SK-N-SH treated with all-trans-retinoic acid at 6 μM for 48 hours (cell line): ENCODE data around the gene ESPL1.

Experiments used
- ARNTL ChIP-seq: fragments of 450-650 bp; formaldehyde crosslinking; IDR thresholded peaks from 2 replicates; pipeline ENCODE4 v1.5.0; 2020; ENCODE audit warnings: low read depth, mild to moderate bottlenecking, moderate library complexity, borderline replicate concordance
- OSR1 ChIP-seq: fragments of 250-450 bp; sonication (Bioruptor Pico); IDR thresholded peaks from 2 replicates; pipeline ENCODE4 v1.8.0; 2022; ENCODE audit warnings: moderate library complexity, mild to moderate bottlenecking, inconsistent platforms
- RARB ChIP-seq: fragments of 250-450 bp; sonication (Bioruptor Pico); IDR thresholded peaks from 2 replicates; pipeline ENCODE4 v1.8.0; 2021; ENCODE audit warnings: mild to moderate bottlenecking, moderate library complexity

GRCh38 chr12:53233671-53234121 lies 34.4 kb upstream of the ESPL1 start:
- TF ChIP-seq ARNTL (no peak), RARB (CRISPR knock-in tag) (no peak), OSR1 (no peak)
